A549 (cell line): ENCODE measurements around the gene RAI14. TPM values are rescaled to one million over a fixed set of nuclear protein-coding genes. Genes with fewer than 3 reads are reported as not detected.

Experiments used
- ATAC-seq, 2 experiments: fragments of 200-7000 bp in 1 of 2; fragments of >200 bp in 1 of 2; cut with Nextera tagmentation in 1 of 2; cut with Tn5 transposase in 1 of 2; 3 replicates each; pipeline versions ENCODE4 v1.8.0 to v1.9.1; 2018 to 2020; ENCODE audit warnings: mild to moderate bottlenecking in 1 of 2, moderate library complexity in 1 of 2
- CTCF ChIA-PET: fragments of 300-600 bp; sonication (Branson Sonifier 250); formaldehyde crosslinking; extraction: SDS; loops from one replicate; lab custom pipeline; 2021; ENCODE audit warnings: antibody characterized with exemption, inconsistent platforms; lab: Yijun Ruan, JAX
- POLR2A ChIA-PET: fragments of 350-600 bp; formaldehyde crosslinking; extraction: SDS; loops from one replicate; lab custom pipeline; 2021; ENCODE audit warnings: antibody characterized with exemption, inconsistent platforms; lab: Yijun Ruan, JAX
- DNase-seq, 2 experiments: peaks; one replicate each; pipeline versions ENCODE4 v3.0.0 to v3.0.0-alpha.2; 2011 to 2016; ENCODE audit warnings: low read depth in 1 of 2, low spot score in 1 of 2
- FAIRE-seq: peaks from 2 replicates; lab custom pipeline; 2011; peaks lifted over from hg19 to GRCh38; lab: Jason Lieb, UNC
- H3K27ac ChIP-seq, 2 experiments: fragments of >200 bp; sonication (Bioruptor Twin); formaldehyde crosslinking; 3 replicates each; pipeline ENCODE4 v1.5.1; 2016 to 2017
- H3K4me1 ChIP-seq: fragments of >200 bp; sonication (Bioruptor Twin); formaldehyde crosslinking; 3 replicates; pipeline ENCODE4 v1.6.1; 2016
- H3K4me2 ChIP-seq: fragments of >200 bp; sonication (Bioruptor Twin); formaldehyde crosslinking; 3 replicates; pipeline ENCODE4 v1.6.1; 2016
- H3K4me3 ChIP-seq: fragments of >200 bp; sonication (Bioruptor Twin); formaldehyde crosslinking; 3 replicates; pipeline ENCODE4 v1.5.1; 2016
- H3K9me3 ChIP-seq: fragments of >200 bp; sonication (Bioruptor Twin); formaldehyde crosslinking; 3 replicates; pipeline ENCODE4 v1.6.1; 2016
- CHD4 ChIP-seq: fragments of 200-600 bp; sonication (generic); IDR thresholded peaks from 2 replicates; pipeline ENCODE4 v1.6.1; 2016; ENCODE audit warnings: antibody characterized with exemption, mild to moderate bottlenecking, borderline replicate concordance
- ESRRA ChIP-seq: fragments of 150-350 bp; IDR thresholded peaks from 2 replicates; pipeline ENCODE4 v1.6.1; 2014; ENCODE audit warnings: mild to moderate bottlenecking, low read length, borderline replicate concordance
- FOSL2 ChIP-seq, 2 experiments: fragments of 450-650 bp in 1 of 2; fragments of >200 bp in 1 of 2; sonication (Bioruptor Twin) in 1 of 2; formaldehyde crosslinking; IDR thresholded peaks; 2 replicates each; pipeline versions ENCODE4 v1.5.0 to v1.6.1; 2016 to 2020; ENCODE audit warnings: mild to moderate bottlenecking in 1 of 2, moderate library complexity in 1 of 2
- FOXS1 ChIP-seq: fragments of 250-450 bp; sonication (Bioruptor Pico); IDR thresholded peaks from 2 replicates; pipeline ENCODE4 v1.5.0; 2020; ENCODE audit warnings: mild to moderate bottlenecking, moderate library complexity
- HDAC2 ChIP-seq: fragments of 200-600 bp; sonication (generic); IDR thresholded peaks from 2 replicates; pipeline ENCODE4 v1.6.1; 2016
- HOXA7 ChIP-seq: fragments of 250-450 bp; sonication (Bioruptor Pico); IDR thresholded peaks from 2 replicates; pipeline ENCODE4 v1.5.0; 2020; ENCODE audit warnings: mild to moderate bottlenecking, moderate library complexity
- HOXB5 ChIP-seq: fragments of 250-450 bp; sonication (Bioruptor Pico); IDR thresholded peaks from 2 replicates; pipeline ENCODE4 v1.5.0; 2020; ENCODE audit warnings: mild to moderate bottlenecking, moderate library complexity
- MYC ChIP-seq: IDR thresholded peaks from 2 replicates; pipeline ENCODE4 v1.6.1; 2012; ENCODE audit warnings: mild to moderate bottlenecking, inconsistent platforms, low read length, improper control_type of control experiment, borderline replicate concordance
- NPAS2 ChIP-seq: fragments of 250-450 bp; sonication (Bioruptor Pico); IDR thresholded peaks from 2 replicates; pipeline ENCODE4 v1.8.0; 2022; ENCODE audit warnings: mild to moderate bottlenecking, moderate library complexity, borderline replicate concordance
- POLR2A ChIP-seq: IDR thresholded peaks from 2 replicates; pipeline ENCODE4 v1.6.1; 2012; ENCODE audit warnings: mild to moderate bottlenecking, low read length
- POLR2AphosphoS2 ChIP-seq: conservative IDR thresholded peaks from 2 replicates; pipeline ENCODE4 v1.6.1; 2012; ENCODE audit warnings: low read length, improper control_type of control experiment, inconsistent platforms
- RARB ChIP-seq: fragments of 250-450 bp; sonication (Bioruptor Pico); IDR thresholded peaks from 2 replicates; pipeline ENCODE4 v1.8.0; 2021; ENCODE audit warnings: mild to moderate bottlenecking, moderate library complexity
- RCOR1 ChIP-seq: fragments of 150-350 bp; IDR thresholded peaks from 2 replicates; pipeline ENCODE4 v1.6.1; 2014; ENCODE audit warnings: antibody characterized with exemption, low read length, low read depth
- TP53 ChIP-seq: fragments of 250-450 bp; sonication (Bioruptor Pico); IDR thresholded peaks from 2 replicates; pipeline ENCODE4 v1.5.0; 2021; ENCODE audit warnings: mild to moderate bottlenecking, moderate library complexity
- WGBS: methylation state at CpG from one replicate; pipeline ENCODE4 v1.1.6; 2017; ENCODE audit errors: missing lambda C conversion rate; 5-methylcytosine and 5-hydroxymethylcytosine counted together
- polyA plus RNA-seq, 4 experiments: library from polyadenylated mRNA; depleted of rRNA in 3 of 4; stranded (reverse); fragments of >200 nt; fragmentation: RNase III in 1 of 4; extraction: RNeasy Plus Mini Kit Qiagen cat#74134 plus additional on column Dnase treatment in 1 of 4; gene quantifications; 2 replicates in 3 of 4; 3 replicates in 1 of 4; pipeline ENCODE4 v1.2.3, GENCODE V29; 2011 to 2017
- TF ChIP-seq, protein P1 (sequence below): fragments of 250-450 bp; sonication (Bioruptor Pico); IDR thresholded peaks from 2 replicates; pipeline ENCODE4 v1.5.0; 2020; ENCODE audit warnings: low read depth, mild to moderate bottlenecking, moderate library complexity
- TF ChIP-seq, protein P2 (sequence below): fragments of 200-600 bp; sonication (generic); IDR thresholded peaks from 2 replicates; pipeline ENCODE4 v1.6.1; 2016; ENCODE audit warnings: antibody characterized with exemption, mild to moderate bottlenecking, moderate library complexity
- TF ChIP-seq, protein P3 (sequence below): IDR thresholded peaks from 2 replicates; pipeline ENCODE4 v1.6.1; 2012
- TF ChIP-seq, protein P4 (sequence below): fragments of 250-450 bp; sonication (Bioruptor Pico); IDR thresholded peaks from 2 replicates; pipeline ENCODE4 v1.5.0; 2021; ENCODE audit warnings: mild to moderate bottlenecking, moderate library complexity, borderline replicate concordance

The RAI14 gene
- polyA plus RNA-seq, 2 of the 4 experiments (the other 2 are of a cell fraction): 71.9 to 97.7 TPM

DNA sequence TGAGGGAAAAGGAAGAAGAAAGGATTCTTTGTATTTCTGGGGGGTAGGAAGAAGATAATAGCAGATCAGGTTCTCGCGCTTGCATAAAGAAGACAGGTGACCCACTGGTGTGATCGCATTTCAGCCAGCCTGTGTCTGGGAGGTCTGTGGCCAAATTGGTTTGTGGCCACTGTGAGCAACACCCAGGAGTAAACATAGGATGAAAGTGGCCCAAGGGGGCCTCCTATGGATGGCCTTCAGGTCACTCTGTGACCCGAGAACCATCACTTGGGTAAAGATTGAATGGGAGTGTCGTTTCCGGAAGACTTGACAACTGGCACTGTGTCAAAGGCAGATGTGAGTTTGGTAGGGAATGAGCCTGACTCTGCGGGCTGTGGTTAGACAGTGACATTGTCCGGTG lies 34.2 kb downstream of the RAI14 start:
- 76% methylated on average over 8 of the region's 8 CpGs for WGBS
- no peak overlapping the region; the same call in 2 of the 3 replicates for H3K4me2 ChIP-seq
- ATAC-seq: no peak
- no peaks in the 10 kb centered on the region for H3K9me3 ChIP-seq
- no peak overlapping the region for H3K4me3 ChIP-seq
- H3K27ac ChIP-seq: peak overlapping the region in 1 of 2 experiments; percentile 85; a peak in 3 of 6 replicates
- no peak for FAIRE-seq
- ChIA-PET CTCF (interaction anchor here (1.2 kb wide), 1 partner anchor 204 kb away, joined by 3 read pairs; no protein-coding TSS in a partner anchor), POLR2A (no interaction called here)
- H3K4me1 ChIP-seq: peaks cover 80% of the 10 kb centered on the region
- no peak for TF ChIP-seq TP53 (CRISPR knock-in tag)
- DNase-seq: peak in 1 of 2 experiments; percentile 23

DNA sequence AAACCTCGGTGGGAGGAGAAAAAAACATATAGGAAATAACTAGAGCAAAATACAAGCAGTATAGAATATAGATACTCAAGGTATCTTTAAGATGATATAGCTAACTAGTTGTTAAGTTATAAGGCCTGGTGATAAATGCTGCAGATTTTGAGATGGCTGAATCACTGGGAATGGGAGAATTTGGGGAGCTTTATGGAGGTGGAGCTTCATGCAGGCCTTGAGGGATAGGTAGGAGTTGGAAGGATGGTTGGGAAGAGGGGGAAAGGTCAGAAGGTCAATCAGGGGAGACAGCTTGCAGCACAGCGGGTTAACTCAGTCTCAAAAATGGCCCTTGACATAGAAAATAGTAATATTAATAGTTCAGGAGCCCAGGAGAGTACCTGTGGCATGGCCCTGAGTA lies 34.8 kb downstream of the RAI14 start:
- H3K4me3 ChIP-seq: no peak overlapping the region
- ATAC-seq: no peak
- H3K4me1 ChIP-seq: peaks cover 80% of the 10 kb centered on the region
- ChIA-PET CTCF (interaction anchor here (1.2 to 2.7 kb wide), 3 partner anchors 167 to 205 kb away, joined by 3 to 10 read pairs (median 8); no protein-coding TSS in a partner anchor), POLR2A (no interaction called here)
- H3K4me2 ChIP-seq: 0 out of 3 replicates have a peak overlapping the region, but pooled peaks have one; percentile 12
- no peak for FAIRE-seq
- DNase-seq: no peak
- TF ChIP-seq, protein P1, sequence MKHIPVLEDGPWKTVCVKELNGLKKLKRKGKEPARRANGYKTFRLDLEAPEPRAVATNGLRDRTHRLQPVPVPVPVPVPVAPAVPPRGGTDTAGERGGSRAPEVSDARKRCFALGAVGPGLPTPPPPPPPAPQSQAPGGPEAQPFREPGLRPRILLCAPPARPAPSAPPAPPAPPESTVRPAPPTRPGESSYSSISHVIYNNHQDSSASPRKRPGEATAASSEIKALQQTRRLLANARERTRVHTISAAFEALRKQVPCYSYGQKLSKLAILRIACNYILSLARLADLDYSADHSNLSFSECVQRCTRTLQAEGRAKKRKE (CRISPR knock-in tag): no peak
- TF ChIP-seq POLR2A (no peak), HOXB5 (CRISPR knock-in tag) (no peak), RCOR1 (no peak), POLR2AphosphoS2 (no peak), CHD4 (no peak), FOSL2 (IDR thresholded peaks at IDR 0.05) (no peak), FOSL2 (CRISPR knock-in tag; IDR thresholded peaks at IDR 0.05) (no peak), RARB (CRISPR knock-in tag) (no peak), ESRRA (no peak), NPAS2 (CRISPR knock-in tag) (no peak), HDAC2 (no peak), FOXS1 (CRISPR knock-in tag) (no peak), MYC (no peak), HOXA7 (CRISPR knock-in tag) (no peak)
- TF ChIP-seq, protein P2, sequence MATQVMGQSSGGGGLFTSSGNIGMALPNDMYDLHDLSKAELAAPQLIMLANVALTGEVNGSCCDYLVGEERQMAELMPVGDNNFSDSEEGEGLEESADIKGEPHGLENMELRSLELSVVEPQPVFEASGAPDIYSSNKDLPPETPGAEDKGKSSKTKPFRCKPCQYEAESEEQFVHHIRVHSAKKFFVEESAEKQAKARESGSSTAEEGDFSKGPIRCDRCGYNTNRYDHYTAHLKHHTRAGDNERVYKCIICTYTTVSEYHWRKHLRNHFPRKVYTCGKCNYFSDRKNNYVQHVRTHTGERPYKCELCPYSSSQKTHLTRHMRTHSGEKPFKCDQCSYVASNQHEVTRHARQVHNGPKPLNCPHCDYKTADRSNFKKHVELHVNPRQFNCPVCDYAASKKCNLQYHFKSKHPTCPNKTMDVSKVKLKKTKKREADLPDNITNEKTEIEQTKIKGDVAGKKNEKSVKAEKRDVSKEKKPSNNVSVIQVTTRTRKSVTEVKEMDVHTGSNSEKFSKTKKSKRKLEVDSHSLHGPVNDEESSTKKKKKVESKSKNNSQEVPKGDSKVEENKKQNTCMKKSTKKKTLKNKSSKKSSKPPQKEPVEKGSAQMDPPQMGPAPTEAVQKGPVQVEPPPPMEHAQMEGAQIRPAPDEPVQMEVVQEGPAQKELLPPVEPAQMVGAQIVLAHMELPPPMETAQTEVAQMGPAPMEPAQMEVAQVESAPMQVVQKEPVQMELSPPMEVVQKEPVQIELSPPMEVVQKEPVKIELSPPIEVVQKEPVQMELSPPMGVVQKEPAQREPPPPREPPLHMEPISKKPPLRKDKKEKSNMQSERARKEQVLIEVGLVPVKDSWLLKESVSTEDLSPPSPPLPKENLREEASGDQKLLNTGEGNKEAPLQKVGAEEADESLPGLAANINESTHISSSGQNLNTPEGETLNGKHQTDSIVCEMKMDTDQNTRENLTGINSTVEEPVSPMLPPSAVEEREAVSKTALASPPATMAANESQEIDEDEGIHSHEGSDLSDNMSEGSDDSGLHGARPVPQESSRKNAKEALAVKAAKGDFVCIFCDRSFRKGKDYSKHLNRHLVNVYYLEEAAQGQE: no peak
- TF ChIP-seq, protein P3, sequence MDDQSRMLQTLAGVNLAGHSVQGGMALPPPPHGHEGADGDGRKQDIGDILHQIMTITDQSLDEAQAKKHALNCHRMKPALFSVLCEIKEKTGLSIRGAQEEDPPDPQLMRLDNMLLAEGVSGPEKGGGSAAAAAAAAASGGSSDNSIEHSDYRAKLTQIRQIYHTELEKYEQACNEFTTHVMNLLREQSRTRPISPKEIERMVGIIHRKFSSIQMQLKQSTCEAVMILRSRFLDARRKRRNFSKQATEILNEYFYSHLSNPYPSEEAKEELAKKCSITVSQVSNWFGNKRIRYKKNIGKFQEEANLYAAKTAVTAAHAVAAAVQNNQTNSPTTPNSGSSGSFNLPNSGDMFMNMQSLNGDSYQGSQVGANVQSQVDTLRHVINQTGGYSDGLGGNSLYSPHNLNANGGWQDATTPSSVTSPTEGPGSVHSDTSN: no peak
- TF ChIP-seq, protein P4, sequence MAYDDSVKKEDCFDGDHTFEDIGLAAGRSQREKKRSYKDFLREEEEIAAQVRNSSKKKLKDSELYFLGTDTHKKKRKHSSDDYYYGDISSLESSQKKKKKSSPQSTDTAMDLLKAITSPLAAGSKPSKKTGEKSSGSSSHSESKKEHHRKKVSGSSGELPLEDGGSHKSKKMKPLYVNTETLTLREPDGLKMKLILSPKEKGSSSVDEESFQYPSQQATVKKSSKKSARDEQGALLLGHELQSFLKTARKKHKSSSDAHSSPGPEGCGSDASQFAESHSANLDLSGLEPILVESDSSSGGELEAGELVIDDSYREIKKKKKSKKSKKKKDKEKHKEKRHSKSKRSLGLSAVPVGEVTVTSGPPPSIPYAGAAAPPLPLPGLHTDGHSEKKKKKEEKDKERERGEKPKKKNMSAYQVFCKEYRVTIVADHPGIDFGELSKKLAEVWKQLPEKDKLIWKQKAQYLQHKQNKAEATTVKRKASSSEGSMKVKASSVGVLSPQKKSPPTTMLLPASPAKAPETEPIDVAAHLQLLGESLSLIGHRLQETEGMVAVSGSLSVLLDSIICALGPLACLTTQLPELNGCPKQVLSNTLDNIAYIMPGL: no peak
- 93% methylated on average over 2 of the region's 2 CpGs for WGBS
- no peaks in the 10 kb centered on the region for H3K9me3 ChIP-seq
- peak overlapping the region in 1 of 2 experiments; percentile 69; a peak in 3 of 6 replicates for H3K27ac ChIP-seq
